Adrenal gland (tissue), 5 donors: ENCODE results near the gene TET1.

Source experiments
- CTCF ChIP-seq, 6 experiments: fragments of 450-650 bp in 4 of 6; fragments of 200-600 bp in 2 of 6; sonication (generic) in 1 of 6; IDR thresholded peaks; 1 replicate in 5 of 6; 2 replicates in 1 of 6; pipeline versions ENCODE4 v1.5.1 to v1.8.0; 2016 to 2021; ENCODE audit warnings: antibody characterized with exemption in 6 of 6, mild to moderate bottlenecking in 2 of 6, moderate library complexity in 1 of 6
- POLR2A ChIP-seq, 2 donors: fragments of 450-650 bp; IDR thresholded peaks; one replicate each; pipeline ENCODE4 v1.6.1; 2017; ENCODE audit warnings: antibody characterized with exemption in 2 of 2, mild to moderate bottlenecking in 2 of 2, moderate library complexity in 1 of 2
- donor health status: DM: no; HTN: no; CAD: no.

GRCh38 chr10:68725016-68725415 lies 164.9 kb downstream of the TET1 start:
- TF ChIP-seq CTCF (IDR thresholded peaks at IDR 0.05) (no peak), POLR2A (IDR thresholded peaks at IDR 0.05) (no peak)
